ENCODE results near the gene GLT8D2. TPM values are rescaled to one million over a fixed set of nuclear protein-coding genes. Genes with fewer than 3 reads are reported as not detected.

The GLT8D2 gene
- total and polyA plus RNA-seq, 2 of the 13 experiments (the other 11 are each of a cell fraction or from before 2014, with no cell fraction given): not detected

DNA sequence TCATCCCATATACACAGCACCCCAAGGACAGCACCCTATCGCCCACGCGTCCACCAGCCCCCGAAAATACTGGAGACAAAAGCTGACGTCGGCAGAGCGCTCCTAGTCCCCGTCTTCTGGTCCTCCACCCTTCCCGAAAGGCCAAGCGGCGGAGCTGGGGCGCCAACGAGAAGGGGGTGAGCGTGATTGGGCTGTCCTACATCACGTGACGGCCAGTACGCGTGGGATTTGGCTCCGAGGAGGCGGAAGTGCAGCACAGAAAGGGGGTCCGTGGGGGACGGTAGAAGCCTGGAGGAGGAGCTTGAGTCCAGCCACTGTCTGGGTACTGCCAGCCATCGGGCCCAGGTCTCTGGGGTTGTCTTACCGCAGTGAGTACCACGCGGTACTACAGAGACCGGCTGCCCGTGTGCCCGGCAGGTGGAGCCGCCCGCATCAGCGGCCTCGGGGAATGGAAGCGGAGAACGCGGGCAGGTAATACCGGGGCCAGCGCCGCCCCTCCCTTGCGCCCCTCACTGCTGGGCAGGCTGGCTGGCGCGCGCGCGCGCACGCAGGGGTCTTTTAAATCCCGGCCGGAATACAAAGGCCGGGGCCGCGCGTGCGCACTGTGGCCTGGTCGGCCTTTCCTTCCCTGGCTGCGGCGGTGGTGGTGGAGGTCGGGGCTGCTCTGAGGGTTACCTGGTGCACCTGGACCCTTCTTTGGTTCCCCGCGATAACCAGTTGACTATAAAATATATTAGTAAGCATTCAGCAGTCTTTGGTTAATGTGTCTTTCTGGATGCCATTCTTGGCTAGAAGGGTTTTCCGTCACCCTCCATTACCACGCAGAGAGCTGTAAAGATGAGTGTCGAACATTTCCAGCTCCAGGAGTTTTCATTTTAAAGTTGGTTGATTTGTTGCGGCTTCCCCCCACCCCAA lies 84.1 kb downstream of the GLT8D2 start, which contains the start of gene TDG (continued):
- TF ChIP-seq, protein P1, sequence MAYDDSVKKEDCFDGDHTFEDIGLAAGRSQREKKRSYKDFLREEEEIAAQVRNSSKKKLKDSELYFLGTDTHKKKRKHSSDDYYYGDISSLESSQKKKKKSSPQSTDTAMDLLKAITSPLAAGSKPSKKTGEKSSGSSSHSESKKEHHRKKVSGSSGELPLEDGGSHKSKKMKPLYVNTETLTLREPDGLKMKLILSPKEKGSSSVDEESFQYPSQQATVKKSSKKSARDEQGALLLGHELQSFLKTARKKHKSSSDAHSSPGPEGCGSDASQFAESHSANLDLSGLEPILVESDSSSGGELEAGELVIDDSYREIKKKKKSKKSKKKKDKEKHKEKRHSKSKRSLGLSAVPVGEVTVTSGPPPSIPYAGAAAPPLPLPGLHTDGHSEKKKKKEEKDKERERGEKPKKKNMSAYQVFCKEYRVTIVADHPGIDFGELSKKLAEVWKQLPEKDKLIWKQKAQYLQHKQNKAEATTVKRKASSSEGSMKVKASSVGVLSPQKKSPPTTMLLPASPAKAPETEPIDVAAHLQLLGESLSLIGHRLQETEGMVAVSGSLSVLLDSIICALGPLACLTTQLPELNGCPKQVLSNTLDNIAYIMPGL (CRISPR knock-in tag; IDR thresholded peaks at IDR 0.05; ENCODE audit: borderline replicate concordance in 1 of 2, low read depth in 1 of 2): peak; percentile 69 to 80
- TF ChIP-seq RFXANK (CRISPR knock-in tag; IDR thresholded peaks at IDR 0.05) (no peak), ATF6 (CRISPR knock-in tag; conservative IDR thresholded peaks at IDR 0.05) (0 out of 2 replicates have a peak, but pooled peaks have one; percentile 69), ZNF468 (CRISPR knock-in tag; IDR thresholded peaks at IDR 0.05) (0 out of 2 replicates have a peak, but pooled peaks have one; percentile 31), ZNF607 (CRISPR knock-in tag; IDR thresholded peaks at IDR 0.05; ENCODE audit: borderline replicate concordance) (peak; percentile 81), ZNF619 (CRISPR knock-in tag; IDR thresholded peaks at IDR 0.05) (peak; percentile 95), ZNF883 (CRISPR knock-in tag; IDR thresholded peaks at IDR 0.05; ENCODE audit: not compliant biosample characterization) (peak; percentile 94), NRL (CRISPR knock-in tag; IDR thresholded peaks at IDR 0.05; ENCODE audit: borderline replicate concordance) (no peak; the same call in 1 of the 2 replicates), ZNF724P (CRISPR knock-in tag; IDR thresholded peaks at IDR 0.05; ENCODE audit: borderline replicate concordance) (no peak), CHD2 (IDR thresholded peaks at IDR 0.05; ENCODE audit: low read depth, low read length) (peak; percentile 46; the same call in 1 of the 2 replicates), SAFB2 (CRISPR knock-in tag; IDR thresholded peaks at IDR 0.05; ENCODE audit: borderline replicate concordance, low read depth) (peak; percentile 48; the same call in 1 of the 2 replicates), NR1H2 (CRISPR knock-in tag; IDR thresholded peaks at IDR 0.05; ENCODE audit: borderline replicate concordance, low read depth) (peak; percentile 92; the same call in 1 of the 2 replicates), KDM2A (CRISPR knock-in tag; IDR thresholded peaks at IDR 0.05; ENCODE audit: borderline replicate concordance, low read depth) (peak; percentile 89), ZFX (CRISPR knock-in tag; IDR thresholded peaks at IDR 0.05; ENCODE audit: low read depth) (peak; percentile 98), ZNF205 (CRISPR knock-in tag; IDR thresholded peaks at IDR 0.05) (0 out of 2 replicates have a peak, but pooled peaks have one; percentile 52), ZNF3 (CRISPR knock-in tag; IDR thresholded peaks at IDR 0.05) (no peak), XRCC5 (optimal IDR thresholded peaks at IDR 0.05; ENCODE audit: low read length) (peak; percentile 89), SOX5 (CRISPR knock-in tag; IDR thresholded peaks at IDR 0.05; ENCODE audit: borderline replicate concordance) (peak; percentile 59), FOXJ3 (CRISPR knock-in tag; IDR thresholded peaks at IDR 0.05; ENCODE audit: borderline replicate concordance) (no peak), ZNF605 (CRISPR knock-in tag; IDR thresholded peaks at IDR 0.05) (peak; percentile 93), ZNF232 (CRISPR knock-in tag; IDR thresholded peaks at IDR 0.05; ENCODE audit: borderline replicate concordance) (peak; percentile 49; the same call in 1 of the 2 replicates), NFRKB (IDR thresholded peaks at IDR 0.05) (no peak), MTF1 (CRISPR knock-in tag; IDR thresholded peaks at IDR 0.05) (no peak), SPEN (CRISPR knock-in tag; IDR thresholded peaks at IDR 0.05; ENCODE audit: low read depth) (peak; percentile 97)
- TF ChIP-seq, protein P2, sequence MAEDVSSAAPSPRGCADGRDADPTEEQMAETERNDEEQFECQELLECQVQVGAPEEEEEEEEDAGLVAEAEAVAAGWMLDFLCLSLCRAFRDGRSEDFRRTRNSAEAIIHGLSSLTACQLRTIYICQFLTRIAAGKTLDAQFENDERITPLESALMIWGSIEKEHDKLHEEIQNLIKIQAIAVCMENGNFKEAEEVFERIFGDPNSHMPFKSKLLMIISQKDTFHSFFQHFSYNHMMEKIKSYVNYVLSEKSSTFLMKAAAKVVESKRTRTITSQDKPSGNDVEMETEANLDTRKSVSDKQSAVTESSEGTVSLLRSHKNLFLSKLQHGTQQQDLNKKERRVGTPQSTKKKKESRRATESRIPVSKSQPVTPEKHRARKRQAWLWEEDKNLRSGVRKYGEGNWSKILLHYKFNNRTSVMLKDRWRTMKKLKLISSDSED (CRISPR knock-in tag; IDR thresholded peaks at IDR 0.05): no peak
